Measurements from ENCODE around the gene PSMA6.

The PSMA6 gene

DNA sequence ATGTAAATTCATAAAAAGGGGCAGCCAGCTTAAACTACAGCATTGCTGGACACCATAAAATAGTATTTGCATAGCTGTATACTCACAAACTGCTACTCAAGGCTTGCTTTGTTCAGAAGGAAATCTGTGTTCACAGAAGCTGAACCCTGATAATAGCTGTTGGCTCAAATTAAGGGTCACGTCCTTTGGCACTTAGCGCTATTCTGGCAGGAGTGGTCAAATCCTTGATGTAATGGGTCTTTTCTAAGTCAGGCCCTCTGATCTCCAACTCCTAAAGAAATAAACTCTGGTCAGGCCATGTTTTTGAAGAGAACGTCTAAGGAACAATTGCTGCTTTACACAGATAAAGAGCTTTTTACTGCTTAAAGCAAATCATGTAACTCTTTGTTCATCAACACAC lies 12.8 kb upstream of the PSMA6 start:
- Histone ChIP-seq H3K4me3 (ENCODE audit: low read depth, low read length) (no peak overlapping the region), H3K4me1 (ENCODE audit: control insufficient read depth, insufficient read depth, low read length) (no peaks in the 10 kb centered on the region), H3K9me3 (ENCODE audit: control insufficient read depth, insufficient read depth, low read depth, low read length) (no peaks in the 10 kb centered on the region), H3K36me3 (ENCODE audit: control insufficient read depth in 2 of 2, insufficient read depth in 1 of 2, low read length in 2 of 2) (peaks cover 5 to 9% of the 10 kb centered on the region in 2 experiments), H3K27ac (ENCODE audit: extremely low read depth, low read depth, low read length) (no peak overlapping the region)
- CTCF ChIA-PET = interaction anchor here (0.6 to 0.7 kb wide), 3 partner anchors 59 to 482 kb away, joined by 3 read pairs; no protein-coding TSS in a partner anchor
- POLR2A ChIA-PET = interaction anchor here (0.5 to 0.7 kb wide), 2 partner anchors 13 to 1679 kb away, joined by 3 read pairs; partner anchors contain the start of gene PSMA6
- no peak for TF ChIP-seq ZNF837 (tag by site-specific recombination; IDR thresholded peaks at IDR 0.05)
- no peak for TF ChIP-seq ZNF560 (tag by site-specific recombination; IDR thresholded peaks at IDR 0.05; ENCODE audit: borderline replicate concordance)
- TF ChIP-seq ZNF302 (tag by site-specific recombination; IDR thresholded peaks at IDR 0.05; ENCODE audit: low read depth) = no peak
- no peak for TF ChIP-seq ZFP41 (tag by site-specific recombination; IDR thresholded peaks at IDR 0.05; ENCODE audit: borderline replicate concordance)
- TF ChIP-seq, protein P1, sequence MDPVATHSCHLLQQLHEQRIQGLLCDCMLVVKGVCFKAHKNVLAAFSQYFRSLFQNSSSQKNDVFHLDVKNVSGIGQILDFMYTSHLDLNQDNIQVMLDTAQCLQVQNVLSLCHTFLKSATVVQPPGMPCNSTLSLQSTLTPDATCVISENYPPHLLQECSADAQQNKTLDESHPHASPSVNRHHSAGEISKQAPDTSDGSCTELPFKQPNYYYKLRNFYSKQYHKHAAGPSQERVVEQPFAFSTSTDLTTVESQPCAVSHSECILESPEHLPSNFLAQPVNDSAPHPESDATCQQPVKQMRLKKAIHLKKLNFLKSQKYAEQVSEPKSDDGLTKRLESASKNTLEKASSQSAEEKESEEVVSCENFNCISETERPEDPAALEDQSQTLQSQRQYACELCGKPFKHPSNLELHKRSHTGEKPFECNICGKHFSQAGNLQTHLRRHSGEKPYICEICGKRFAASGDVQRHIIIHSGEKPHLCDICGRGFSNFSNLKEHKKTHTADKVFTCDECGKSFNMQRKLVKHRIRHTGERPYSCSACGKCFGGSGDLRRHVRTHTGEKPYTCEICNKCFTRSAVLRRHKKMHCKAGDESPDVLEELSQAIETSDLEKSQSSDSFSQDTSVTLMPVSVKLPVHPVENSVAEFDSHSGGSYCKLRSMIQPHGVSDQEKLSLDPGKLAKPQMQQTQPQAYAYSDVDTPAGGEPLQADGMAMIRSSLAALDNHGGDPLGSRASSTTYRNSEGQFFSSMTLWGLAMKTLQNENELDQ (tag by site-specific recombination; IDR thresholded peaks at IDR 0.05; ENCODE audit: low read depth) = no peak
- TF ChIP-seq ZNF549 (tag by site-specific recombination; IDR thresholded peaks at IDR 0.05) = no peak
- TF ChIP-seq ZNF664 (tag by site-specific recombination; IDR thresholded peaks at IDR 0.05) = no peak
- TF ChIP-seq ZSCAN16 (tag by site-specific recombination; IDR thresholded peaks at IDR 0.05) = no peak
- TF ChIP-seq, protein P2, sequence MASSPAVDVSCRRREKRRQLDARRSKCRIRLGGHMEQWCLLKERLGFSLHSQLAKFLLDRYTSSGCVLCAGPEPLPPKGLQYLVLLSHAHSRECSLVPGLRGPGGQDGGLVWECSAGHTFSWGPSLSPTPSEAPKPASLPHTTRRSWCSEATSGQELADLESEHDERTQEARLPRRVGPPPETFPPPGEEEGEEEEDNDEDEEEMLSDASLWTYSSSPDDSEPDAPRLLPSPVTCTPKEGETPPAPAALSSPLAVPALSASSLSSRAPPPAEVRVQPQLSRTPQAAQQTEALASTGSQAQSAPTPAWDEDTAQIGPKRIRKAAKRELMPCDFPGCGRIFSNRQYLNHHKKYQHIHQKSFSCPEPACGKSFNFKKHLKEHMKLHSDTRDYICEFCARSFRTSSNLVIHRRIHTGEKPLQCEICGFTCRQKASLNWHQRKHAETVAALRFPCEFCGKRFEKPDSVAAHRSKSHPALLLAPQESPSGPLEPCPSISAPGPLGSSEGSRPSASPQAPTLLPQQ (tag by site-specific recombination; IDR thresholded peaks at IDR 0.05) = no peak
- TF ChIP-seq ZNF785 (tag by site-specific recombination; IDR thresholded peaks at IDR 0.05) = no peak
- TF ChIP-seq YY2 (tag by site-specific recombination; IDR thresholded peaks at IDR 0.05) = no peak
- TF ChIP-seq ZNF658 (tag by site-specific recombination; IDR thresholded peaks at IDR 0.05) = no peak

DNA sequence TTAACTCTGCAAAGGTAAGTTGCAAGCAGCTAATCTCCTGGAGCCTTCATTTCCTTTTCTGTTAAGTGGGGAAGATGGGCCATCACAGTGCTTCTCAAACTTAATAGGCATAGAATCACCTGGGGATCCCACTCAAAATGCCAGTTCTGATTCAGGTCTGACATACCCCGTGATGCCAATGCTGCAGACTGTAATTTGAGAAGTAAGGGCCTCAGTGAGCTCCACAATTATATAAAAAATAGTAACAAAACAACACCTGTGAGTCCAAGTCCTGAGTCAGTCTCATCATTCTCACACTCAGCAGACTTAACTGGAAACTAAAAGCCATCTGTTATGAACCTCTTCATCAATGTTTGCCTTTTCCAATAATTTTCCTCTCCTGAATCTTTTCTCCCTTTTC lies 10.8 kb upstream of the PSMA6 start:
- ChIA-PET POLR2A (no interaction called here), CTCF (interaction anchor here (0.6 to 0.9 kb wide), 3 partner anchors 48 to 124 kb away, joined by 3 to 6 read pairs (median 3); partner anchors contain the start of gene NFKBIA)
- Histone ChIP-seq H3K36me3 (ENCODE audit: control insufficient read depth in 2 of 2, insufficient read depth in 1 of 2, low read length in 2 of 2) (peaks cover 0 to 4% of the 10 kb centered on the region in 2 experiments; a peak in 2 of 3 replicates), H3K9me3 (ENCODE audit: control insufficient read depth, insufficient read depth, low read depth, low read length) (no peaks in the 10 kb centered on the region), H3K4me3 (ENCODE audit: low read depth, low read length) (no peak overlapping the region), H3K4me1 (ENCODE audit: control insufficient read depth, insufficient read depth, low read length) (no peaks in the 10 kb centered on the region), H3K27ac (ENCODE audit: extremely low read depth, low read depth, low read length) (no peak overlapping the region)
- TF ChIP-seq FEZF1 (tag by site-specific recombination; IDR thresholded peaks at IDR 0.05) (no peak), KLF1 (tag by site-specific recombination; IDR thresholded peaks at IDR 0.05) (no peak), ZNF202 (tag by site-specific recombination; IDR thresholded peaks at IDR 0.05; ENCODE audit: borderline replicate concordance) (no peak), ZNF426 (tag by site-specific recombination; IDR thresholded peaks at IDR 0.05) (no peak)
- TF ChIP-seq, protein P3, sequence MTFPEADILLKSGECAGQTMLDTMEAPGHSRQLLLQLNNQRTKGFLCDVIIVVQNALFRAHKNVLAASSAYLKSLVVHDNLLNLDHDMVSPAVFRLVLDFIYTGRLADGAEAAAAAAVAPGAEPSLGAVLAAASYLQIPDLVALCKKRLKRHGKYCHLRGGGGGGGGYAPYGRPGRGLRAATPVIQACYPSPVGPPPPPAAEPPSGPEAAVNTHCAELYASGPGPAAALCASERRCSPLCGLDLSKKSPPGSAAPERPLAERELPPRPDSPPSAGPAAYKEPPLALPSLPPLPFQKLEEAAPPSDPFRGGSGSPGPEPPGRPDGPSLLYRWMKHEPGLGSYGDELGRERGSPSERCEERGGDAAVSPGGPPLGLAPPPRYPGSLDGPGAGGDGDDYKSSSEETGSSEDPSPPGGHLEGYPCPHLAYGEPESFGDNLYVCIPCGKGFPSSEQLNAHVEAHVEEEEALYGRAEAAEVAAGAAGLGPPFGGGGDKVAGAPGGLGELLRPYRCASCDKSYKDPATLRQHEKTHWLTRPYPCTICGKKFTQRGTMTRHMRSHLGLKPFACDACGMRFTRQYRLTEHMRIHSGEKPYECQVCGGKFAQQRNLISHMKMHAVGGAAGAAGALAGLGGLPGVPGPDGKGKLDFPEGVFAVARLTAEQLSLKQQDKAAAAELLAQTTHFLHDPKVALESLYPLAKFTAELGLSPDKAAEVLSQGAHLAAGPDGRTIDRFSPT (tag by site-specific recombination; IDR thresholded peaks at IDR 0.05) = no peak
